ENCODE results near the gene RTKN2. TPM values are rescaled to one million over a fixed set of nuclear protein-coding genes. Genes with fewer than 3 reads are reported as not detected.

RTKN2 gene
- total RNA-seq, 1 experiment from 2014 or later = not detected

- H2AFZ ChIP-seq (ENCODE audit: low read length) = no peak overlapping the region
- H4K20me1 ChIP-seq (ENCODE audit: insufficient read depth, low read depth, low read length) = no peaks in the 10 kb centered on the region
- no peak overlapping the region for H3K9ac ChIP-seq (ENCODE audit: low read length)
- no peaks in the 10 kb centered on the region for H3K36me3 ChIP-seq (ENCODE audit: insufficient read depth, low read length)
- H3K27ac ChIP-seq (ENCODE audit: low read length) = no peak overlapping the region
- H3K4me1 ChIP-seq (ENCODE audit: low read length) = no peaks in the 10 kb centered on the region
- no peak overlapping the region for H3K4me2 ChIP-seq (ENCODE audit: low read depth, low read length, poor library complexity, severe bottlenecking)
- no peaks in the 10 kb centered on the region for H3K27me3 ChIP-seq (ENCODE audit: low read length)
- H3K4me3 ChIP-seq (ENCODE audit: low read length) = no peak overlapping the region
- no peaks in the 10 kb centered on the region for H3K9me2 ChIP-seq (replicated peaks; ENCODE audit: insufficient read depth, low read length)
- no peaks in the 10 kb centered on the region for H3K9me3 ChIP-seq (ENCODE audit: low read length)
- DNase-seq = no peak
- H3K79me2 ChIP-seq (ENCODE audit: low read length) = no peaks in the 10 kb centered on the region
These were observed 82.5 kb downstream of the RTKN2 start for GRCh38 chr10:62185919-62186692.

- Histone ChIP-seq H3K4me1 (ENCODE audit: low read length) (no peaks in the 10 kb centered on the region), H3K9ac (ENCODE audit: low read length) (no peak overlapping the region), H3K36me3 (ENCODE audit: insufficient read depth, low read length) (no peaks in the 10 kb centered on the region), H3K9me2 (replicated peaks; ENCODE audit: insufficient read depth, low read length) (no peaks in the 10 kb centered on the region), H3K79me2 (ENCODE audit: low read length) (no peaks in the 10 kb centered on the region), H4K20me1 (ENCODE audit: insufficient read depth, low read depth, low read length) (no peaks in the 10 kb centered on the region), H3K27ac (ENCODE audit: low read length) (no peak overlapping the region), H3K9me3 (ENCODE audit: low read length) (no peaks in the 10 kb centered on the region), H3K27me3 (ENCODE audit: low read length) (no peaks in the 10 kb centered on the region), H3K4me3 (ENCODE audit: low read length) (no peak overlapping the region), H3K4me2 (ENCODE audit: low read depth, low read length, poor library complexity, severe bottlenecking) (no peak overlapping the region), H2AFZ (ENCODE audit: low read length) (no peak overlapping the region)
- no peak for DNase-seq
These were observed 84.5 kb downstream of the RTKN2 start for GRCh38 chr10:62183857-62184795.

DNA sequence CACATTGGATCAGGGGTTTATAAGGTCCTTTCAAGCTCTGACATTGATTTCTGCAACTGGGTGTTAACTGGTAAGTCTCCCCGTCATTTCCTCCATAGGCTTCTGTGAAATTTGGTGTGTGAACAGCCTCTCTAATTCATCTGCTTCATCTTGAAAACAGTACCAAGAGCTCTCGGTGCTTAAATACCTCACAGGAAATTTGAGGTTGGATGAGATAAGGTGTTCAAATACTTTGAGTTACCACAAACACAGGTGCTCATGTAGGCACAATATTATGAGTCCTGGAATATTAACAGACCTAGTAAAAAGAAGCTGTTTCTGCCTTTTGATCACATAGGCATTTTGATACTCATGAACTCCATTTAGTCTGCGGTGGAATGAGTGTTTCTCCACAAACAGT lies 85.2 kb downstream of the RTKN2 start:
- H3K36me3 ChIP-seq (ENCODE audit: insufficient read depth, low read length) = no peaks in the 10 kb centered on the region
- no peak overlapping the region for H3K4me2 ChIP-seq (ENCODE audit: low read depth, low read length, poor library complexity, severe bottlenecking)
- DNase-seq = no peak
- no peak overlapping the region for H3K27ac ChIP-seq (ENCODE audit: low read length)
- no peaks in the 10 kb centered on the region for H3K27me3 ChIP-seq (ENCODE audit: low read length)
- no peaks in the 10 kb centered on the region for H3K9me3 ChIP-seq (ENCODE audit: low read length)
- H3K4me1 ChIP-seq (ENCODE audit: low read length) = no peaks in the 10 kb centered on the region
- no peaks in the 10 kb centered on the region for H4K20me1 ChIP-seq (ENCODE audit: insufficient read depth, low read depth, low read length)
- no peak overlapping the region for H2AFZ ChIP-seq (ENCODE audit: low read length)
- no peak overlapping the region for H3K9ac ChIP-seq (ENCODE audit: low read length)
- no peak overlapping the region for H3K4me3 ChIP-seq (ENCODE audit: low read length)
- H3K9me2 ChIP-seq (replicated peaks; ENCODE audit: insufficient read depth, low read length) = no peaks in the 10 kb centered on the region
- H3K79me2 ChIP-seq (ENCODE audit: low read length) = no peaks in the 10 kb centered on the region

- Histone ChIP-seq H3K9me2 (replicated peaks; ENCODE audit: insufficient read depth, low read length) (no peaks in the 10 kb centered on the region), H3K4me3 (ENCODE audit: low read length) (no peak overlapping the region), H3K36me3 (ENCODE audit: insufficient read depth, low read length) (no peaks in the 10 kb centered on the region), H3K27ac (ENCODE audit: low read length) (no peak overlapping the region), H4K20me1 (ENCODE audit: insufficient read depth, low read depth, low read length) (no peaks in the 10 kb centered on the region), H3K79me2 (ENCODE audit: low read length) (no peaks in the 10 kb centered on the region), H3K4me2 (ENCODE audit: low read depth, low read length, poor library complexity, severe bottlenecking) (no peak overlapping the region), H3K9me3 (ENCODE audit: low read length) (no peaks in the 10 kb centered on the region), H3K27me3 (ENCODE audit: low read length) (no peaks in the 10 kb centered on the region), H3K4me1 (ENCODE audit: low read length) (peaks cover 6% of the 10 kb centered on the region), H2AFZ (ENCODE audit: low read length) (no peak overlapping the region), H3K9ac (ENCODE audit: low read length) (no peak overlapping the region)
- no peak for DNase-seq
These were observed 86.0 kb downstream of the RTKN2 start for GRCh38 chr10:62182595-62182994.

DNA sequence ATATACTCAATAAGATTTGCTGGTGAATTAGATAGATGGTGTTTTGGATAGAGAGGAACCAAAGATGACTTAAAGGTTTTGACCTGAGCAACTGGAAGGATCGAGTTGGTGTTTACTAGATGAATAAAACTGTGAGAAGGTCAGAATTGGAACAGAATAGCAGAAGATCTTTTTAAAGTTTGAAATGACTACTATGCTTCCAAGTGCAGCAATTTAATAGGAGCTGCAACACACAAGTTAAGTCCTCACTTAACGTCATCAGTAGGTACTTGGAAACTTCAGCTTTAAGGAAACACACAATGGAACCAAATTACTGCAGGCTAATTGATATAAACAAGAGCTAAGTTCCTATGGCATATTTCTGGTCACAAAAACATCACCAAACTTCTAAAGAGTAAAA lies 86.5 kb downstream of the RTKN2 start:
- no peak overlapping the region for H3K4me3 ChIP-seq (ENCODE audit: low read length)
- H3K79me2 ChIP-seq (ENCODE audit: low read length) = no peaks in the 10 kb centered on the region
- peaks cover 10% of the 10 kb centered on the region for H3K4me1 ChIP-seq (ENCODE audit: low read length)
- H3K4me2 ChIP-seq (ENCODE audit: low read depth, low read length, poor library complexity, severe bottlenecking) = no peak overlapping the region
- no peaks in the 10 kb centered on the region for H3K36me3 ChIP-seq (ENCODE audit: insufficient read depth, low read length)
- no peaks in the 10 kb centered on the region for H3K27me3 ChIP-seq (ENCODE audit: low read length)
- H3K9me2 ChIP-seq (replicated peaks; ENCODE audit: insufficient read depth, low read length) = no peaks in the 10 kb centered on the region
- no peak overlapping the region for H3K9ac ChIP-seq (ENCODE audit: low read length)
- DNase-seq = no peak
- no peak overlapping the region for H3K27ac ChIP-seq (ENCODE audit: low read length)
- H4K20me1 ChIP-seq (ENCODE audit: insufficient read depth, low read depth, low read length) = no peaks in the 10 kb centered on the region
- no peak overlapping the region for H2AFZ ChIP-seq (ENCODE audit: low read length)
- no peaks in the 10 kb centered on the region for H3K9me3 ChIP-seq (ENCODE audit: low read length)

GRCh38 chr10:62180677-62181076 lies 88.0 kb downstream of the RTKN2 start:
- Histone ChIP-seq H3K36me3 (ENCODE audit: insufficient read depth, low read length) (no peaks in the 10 kb centered on the region), H3K9me2 (replicated peaks; ENCODE audit: insufficient read depth, low read length) (no peaks in the 10 kb centered on the region), H3K4me2 (ENCODE audit: low read depth, low read length, poor library complexity, severe bottlenecking) (no peak overlapping the region), H4K20me1 (ENCODE audit: insufficient read depth, low read depth, low read length) (no peaks in the 10 kb centered on the region), H3K9me3 (ENCODE audit: low read length) (no peaks in the 10 kb centered on the region), H3K27ac (ENCODE audit: low read length) (no peak overlapping the region), H3K4me3 (ENCODE audit: low read length) (no peak overlapping the region), H3K9ac (ENCODE audit: low read length) (no peak overlapping the region), H2AFZ (ENCODE audit: low read length) (no peak overlapping the region), H3K27me3 (ENCODE audit: low read length) (no peaks in the 10 kb centered on the region), H3K79me2 (ENCODE audit: low read length) (no peaks in the 10 kb centered on the region), H3K4me1 (ENCODE audit: low read length) (peaks cover 11% of the 10 kb centered on the region)
- no peak for DNase-seq

DNA sequence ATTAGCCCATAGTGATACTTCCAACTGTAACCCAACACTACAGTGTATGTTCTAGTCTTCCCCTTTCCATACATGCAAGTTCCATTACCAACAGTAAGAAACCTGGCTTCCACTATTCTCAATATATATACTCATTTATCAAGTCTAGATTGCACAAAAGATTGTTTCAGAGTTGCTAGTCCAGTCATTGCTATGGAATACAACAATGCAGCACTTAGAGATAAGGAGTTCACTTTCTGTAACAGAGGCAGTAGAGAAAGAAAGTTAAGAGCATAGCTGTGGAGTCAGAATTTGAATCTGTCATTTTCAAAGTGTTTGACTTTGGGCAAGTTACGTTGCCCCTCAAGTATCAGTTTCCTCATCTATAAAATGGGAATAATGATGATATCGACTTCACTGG lies 90.1 kb downstream of the RTKN2 start:
- H3K9me3 ChIP-seq (ENCODE audit: low read length) = no peaks in the 10 kb centered on the region
- H3K27ac ChIP-seq (ENCODE audit: low read length) = no peak overlapping the region
- no peaks in the 10 kb centered on the region for H3K27me3 ChIP-seq (ENCODE audit: low read length)
- no peaks in the 10 kb centered on the region for H3K79me2 ChIP-seq (ENCODE audit: low read length)
- H3K4me2 ChIP-seq (ENCODE audit: low read depth, low read length, poor library complexity, severe bottlenecking) = no peak overlapping the region
- 0 out of 2 replicates have a peak overlapping the region, but pooled peaks have one; percentile 36 for H2AFZ ChIP-seq (ENCODE audit: low read length)
- H4K20me1 ChIP-seq (ENCODE audit: insufficient read depth, low read depth, low read length) = no peaks in the 10 kb centered on the region
- DNase-seq = no peak
- no peak overlapping the region for H3K4me3 ChIP-seq (ENCODE audit: low read length)
- no peak overlapping the region for H3K9ac ChIP-seq (ENCODE audit: low read length)
- H3K9me2 ChIP-seq (replicated peaks; ENCODE audit: insufficient read depth, low read length) = no peaks in the 10 kb centered on the region
- H3K36me3 ChIP-seq (ENCODE audit: insufficient read depth, low read length) = no peaks in the 10 kb centered on the region
- peaks cover 11% of the 10 kb centered on the region for H3K4me1 ChIP-seq (ENCODE audit: low read length)

GRCh38 chr10:62177111-62177510 lies 91.5 kb downstream of the RTKN2 start:
- peaks cover 11% of the 10 kb centered on the region for H3K4me1 ChIP-seq (ENCODE audit: low read length)
- H3K27me3 ChIP-seq (ENCODE audit: low read length) = no peaks in the 10 kb centered on the region
- H3K36me3 ChIP-seq (ENCODE audit: insufficient read depth, low read length) = no peaks in the 10 kb centered on the region
- H4K20me1 ChIP-seq (ENCODE audit: insufficient read depth, low read depth, low read length) = no peaks in the 10 kb centered on the region
- H3K79me2 ChIP-seq (ENCODE audit: low read length) = no peaks in the 10 kb centered on the region
- H3K4me3 ChIP-seq (ENCODE audit: low read length) = no peak overlapping the region
- no peak overlapping the region for H3K4me2 ChIP-seq (ENCODE audit: low read depth, low read length, poor library complexity, severe bottlenecking)
- DNase-seq = no peak
- H2AFZ ChIP-seq (ENCODE audit: low read length) = no peak overlapping the region
- peaks cover 7% of the 10 kb centered on the region for H3K9me3 ChIP-seq (ENCODE audit: low read length)
- H3K27ac ChIP-seq (ENCODE audit: low read length) = no peak overlapping the region
- no peak overlapping the region for H3K9ac ChIP-seq (ENCODE audit: low read length)
- H3K9me2 ChIP-seq (replicated peaks; ENCODE audit: insufficient read depth, low read length) = no peaks in the 10 kb centered on the region
